Keratinocyte (primary cell): Measurements from ENCODE around the gene ANKRD13D.

ENCODE experiments used
- EZH2 ChIP-seq: IDR thresholded peaks from one replicate; pipeline ENCODE4 v1.6.1; 2012; ENCODE audit warnings: inconsistent platforms, mild to moderate bottlenecking, low read length, moderate library complexity
- TF ChIP-seq, protein P1 (sequence below), 3 experiments: IDR thresholded peaks in 1 of 3; conservative IDR thresholded peaks in 1 of 3; optimal IDR thresholded peaks in 1 of 3; 2 replicates in 2 of 3; 3 replicates in 1 of 3; pipeline versions ENCODE3 to v1.5.1; 2011; ENCODE audit warnings: low read length in 3 of 3, mild to moderate bottlenecking in 3 of 3, moderate library complexity in 2 of 3, control low read depth in 1 of 3, inconsistent platforms in 1 of 3; ENCODE audit not compliant: insufficient read depth in 2 of 3; ENCODE audit errors: extremely low read depth in 1 of 3

- TF ChIP-seq, protein P1, sequence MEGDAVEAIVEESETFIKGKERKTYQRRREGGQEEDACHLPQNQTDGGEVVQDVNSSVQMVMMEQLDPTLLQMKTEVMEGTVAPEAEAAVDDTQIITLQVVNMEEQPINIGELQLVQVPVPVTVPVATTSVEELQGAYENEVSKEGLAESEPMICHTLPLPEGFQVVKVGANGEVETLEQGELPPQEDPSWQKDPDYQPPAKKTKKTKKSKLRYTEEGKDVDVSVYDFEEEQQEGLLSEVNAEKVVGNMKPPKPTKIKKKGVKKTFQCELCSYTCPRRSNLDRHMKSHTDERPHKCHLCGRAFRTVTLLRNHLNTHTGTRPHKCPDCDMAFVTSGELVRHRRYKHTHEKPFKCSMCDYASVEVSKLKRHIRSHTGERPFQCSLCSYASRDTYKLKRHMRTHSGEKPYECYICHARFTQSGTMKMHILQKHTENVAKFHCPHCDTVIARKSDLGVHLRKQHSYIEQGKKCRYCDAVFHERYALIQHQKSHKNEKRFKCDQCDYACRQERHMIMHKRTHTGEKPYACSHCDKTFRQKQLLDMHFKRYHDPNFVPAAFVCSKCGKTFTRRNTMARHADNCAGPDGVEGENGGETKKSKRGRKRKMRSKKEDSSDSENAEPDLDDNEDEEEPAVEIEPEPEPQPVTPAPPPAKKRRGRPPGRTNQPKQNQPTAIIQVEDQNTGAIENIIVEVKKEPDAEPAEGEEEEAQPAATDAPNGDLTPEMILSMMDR (optimal IDR thresholded peaks at IDR 0.05 in 1 of 3, IDR thresholded peaks at IDR 0.05 in 1 of 3, conservative IDR thresholded peaks at IDR 0.05 in 1 of 3; ENCODE audit: extremely low read depth in 1 of 3, insufficient read depth in 2 of 3, low read length in 3 of 3): no peak
- no peak for TF ChIP-seq EZH2
Observed at GRCh38 chr11:67248653-67249052, 40.5 kb upstream of the ANKRD13D start.
